ENCODE measurements around the gene MAP3K12. TPM values are rescaled to one million over a fixed set of nuclear protein-coding genes. Genes with fewer than 3 reads are reported as not detected.

The MAP3K12 gene
- total and polyA plus RNA-seq, 2 of the 13 experiments (the other 11 are each of a cell fraction or from before 2014, with no cell fraction given) = 0.20 to 1.1 TPM

- no peak for TF ChIP-seq BCL3 (CRISPR knock-in tag; IDR thresholded peaks at IDR 0.05)
- TF ChIP-seq ADNP (CRISPR knock-in tag; IDR thresholded peaks at IDR 0.05) = no peak
- TF ChIP-seq ZNF773 (CRISPR knock-in tag; IDR thresholded peaks at IDR 0.05; ENCODE audit: borderline replicate concordance) = no peak
- TF ChIP-seq ZNF550 (CRISPR knock-in tag; IDR thresholded peaks at IDR 0.05; ENCODE audit: borderline replicate concordance) = no peak
- TF ChIP-seq ZFP41 (CRISPR knock-in tag; IDR thresholded peaks at IDR 0.05; ENCODE audit: borderline replicate concordance) = no peak
- no peak for TF ChIP-seq FIP1L1 (IDR thresholded peaks at IDR 0.05; ENCODE audit: borderline replicate concordance, insufficient read depth, low read depth, low read length)
- no peak for TF ChIP-seq TEF (CRISPR knock-in tag; IDR thresholded peaks at IDR 0.05)
- TF ChIP-seq SIX1 (CRISPR knock-in tag; IDR thresholded peaks at IDR 0.05; ENCODE audit: borderline replicate concordance) = no peak
- TF ChIP-seq SUZ12 (IDR thresholded peaks at IDR 0.05; ENCODE audit: low read depth, low read length) = no peak
- TF ChIP-seq ASH2L (IDR thresholded peaks at IDR 0.05; ENCODE audit: insufficient read length, low read depth, low read length) = no peak
- no peak for TF ChIP-seq ZNF260 (CRISPR knock-in tag; IDR thresholded peaks at IDR 0.05; ENCODE audit: borderline replicate concordance, low read depth)
- TF ChIP-seq AHDC1 (CRISPR knock-in tag; IDR thresholded peaks at IDR 0.05; ENCODE audit: borderline replicate concordance) = no peak
- TF ChIP-seq KAT8 (CRISPR knock-in tag; IDR thresholded peaks at IDR 0.05) = peak; percentile 31; the same call in 1 of the 2 replicates
- TF ChIP-seq ZNF780A (CRISPR knock-in tag; IDR thresholded peaks at IDR 0.05) = no peak
- no peak for TF ChIP-seq ZNF713 (CRISPR knock-in tag; IDR thresholded peaks at IDR 0.05)
- TF ChIP-seq ZNF775 (CRISPR knock-in tag; IDR thresholded peaks at IDR 0.05; ENCODE audit: borderline replicate concordance) = no peak
- no peak for TF ChIP-seq DBP (CRISPR knock-in tag; IDR thresholded peaks at IDR 0.05; ENCODE audit: not compliant biosample characterization)
- no peak for TF ChIP-seq CBX1 (IDR thresholded peaks at IDR 0.05; ENCODE audit: low read depth)
- TF ChIP-seq TMF1 (CRISPR knock-in tag; IDR thresholded peaks at IDR 0.05; ENCODE audit: low read depth) = no peak
- no peak for TF ChIP-seq SMAD1 (CRISPR knock-in tag; IDR thresholded peaks at IDR 0.05; ENCODE audit: borderline replicate concordance, low read depth)
- TF ChIP-seq ZNF232 (CRISPR knock-in tag; IDR thresholded peaks at IDR 0.05; ENCODE audit: borderline replicate concordance) = no peak
These were observed 58.0 kb downstream of the MAP3K12 start, which contains the start of gene PRR13 (continued) for GRCh38 chr12:53441040-53441833.

All from HepG2 (cell line).